ENCODE data around the gene ATP13A5.

The ATP13A5 gene

DNA sequence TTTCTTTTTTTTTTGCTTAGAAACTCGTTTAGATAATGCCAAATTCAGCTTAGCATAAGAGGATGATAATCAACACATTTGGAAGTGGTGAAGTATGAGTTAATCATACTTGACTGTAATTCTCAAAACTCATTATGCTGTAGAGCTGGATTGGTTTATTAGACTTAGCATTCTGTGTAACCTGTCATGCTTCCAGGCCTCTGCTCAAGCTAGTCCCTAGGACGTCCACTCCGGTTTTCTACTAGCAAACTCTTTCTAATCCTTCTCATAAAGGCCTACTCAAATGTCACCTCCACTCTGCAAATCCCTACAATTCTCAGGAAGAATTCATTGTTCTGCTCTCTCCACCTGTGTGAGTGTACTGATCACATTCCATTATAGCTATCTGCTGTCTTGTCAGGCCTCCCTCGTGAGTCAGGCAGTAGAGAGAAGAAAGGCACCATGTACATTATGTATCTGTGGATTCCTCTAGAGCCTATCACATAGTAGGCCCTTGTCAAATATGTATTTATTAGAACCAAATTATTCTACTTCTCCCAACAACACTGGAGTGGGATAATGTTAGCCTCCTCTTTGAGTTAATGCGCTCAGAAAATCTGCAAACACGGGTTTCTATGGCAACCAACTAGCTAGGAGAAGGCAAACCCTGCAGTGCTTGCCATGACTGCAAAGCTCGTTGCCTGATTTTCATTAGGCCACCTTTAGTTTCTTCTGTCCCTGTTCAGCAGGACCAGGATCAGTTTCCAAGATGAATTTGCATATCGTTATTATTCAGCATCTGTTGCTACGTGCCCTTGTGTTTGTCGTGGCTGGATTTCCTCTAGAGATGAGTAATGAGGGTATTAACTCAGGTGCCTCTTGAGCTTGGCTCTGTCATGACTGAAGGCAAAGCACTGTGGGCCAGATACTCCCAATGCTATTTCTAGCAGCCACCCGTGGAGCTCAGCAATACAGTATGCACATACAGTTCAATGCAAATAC, 30.7 kb downstream of the ATP13A5 start:
- Histone ChIP-seq H3K36me3 (ENCODE audit: control insufficient read depth, insufficient read depth, low read length) (no peaks in the 10 kb centered on the region), H3K27me3 (ENCODE audit: control insufficient read depth, insufficient read depth, low read length, poor library complexity, severe bottlenecking) (no peaks in the 10 kb centered on the region), H3K27ac (ENCODE audit: insufficient read depth, low read depth, low read length, poor library complexity, severe bottlenecking) (no peak overlapping the region), H3K4me3 (ENCODE audit: insufficient read depth, low read depth, low read length) (no peak overlapping the region), H3K9me3 (ENCODE audit: control insufficient read depth, low read length) (no peaks in the 10 kb centered on the region), H3K4me1 (ENCODE audit: control insufficient read depth, insufficient read depth, low read length) (peaks cover 12% of the 10 kb centered on the region)
- 50 to 56% methylated on average over 10 to 11 of the region's 11 CpGs for WGBS, 2 experiments

DNA sequence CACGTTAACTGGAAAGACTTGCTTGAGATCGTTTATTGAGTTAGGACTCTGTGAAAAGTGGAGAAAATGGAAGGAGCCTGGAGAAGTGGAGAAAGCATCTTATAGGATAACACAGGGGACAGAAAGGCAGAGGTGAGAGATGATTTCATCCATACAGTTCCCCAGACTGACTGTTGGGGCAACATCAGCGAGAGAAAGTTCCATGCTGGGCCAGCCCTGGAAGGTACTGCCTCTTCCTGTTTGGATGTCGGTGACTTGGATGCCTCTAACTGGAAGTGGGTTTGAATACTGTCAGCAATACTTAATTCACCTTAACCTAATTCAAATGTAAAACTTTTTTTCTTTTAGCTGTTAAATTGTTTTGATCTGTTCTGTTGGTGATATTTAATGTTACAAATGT, 32.3 kb downstream of the ATP13A5 start:
- no peaks in the 10 kb centered on the region for H3K36me3 ChIP-seq (ENCODE audit: control insufficient read depth, insufficient read depth, low read length)
- H3K4me1 ChIP-seq (ENCODE audit: control insufficient read depth, insufficient read depth, low read length) = peaks cover 12% of the 10 kb centered on the region
- whole genome bisulfite sequencing, 2 experiments = 77 to 88% methylated on average over 4 of the region's 4 CpGs
- no peaks in the 10 kb centered on the region for H3K27me3 ChIP-seq (ENCODE audit: control insufficient read depth, insufficient read depth, low read length, poor library complexity, severe bottlenecking)
- H3K4me3 ChIP-seq (ENCODE audit: insufficient read depth, low read depth, low read length) = no peak overlapping the region
- H3K27ac ChIP-seq (ENCODE audit: insufficient read depth, low read depth, low read length, poor library complexity, severe bottlenecking) = no peak overlapping the region
- H3K9me3 ChIP-seq (ENCODE audit: control insufficient read depth, low read length) = no peaks in the 10 kb centered on the region

DNA sequence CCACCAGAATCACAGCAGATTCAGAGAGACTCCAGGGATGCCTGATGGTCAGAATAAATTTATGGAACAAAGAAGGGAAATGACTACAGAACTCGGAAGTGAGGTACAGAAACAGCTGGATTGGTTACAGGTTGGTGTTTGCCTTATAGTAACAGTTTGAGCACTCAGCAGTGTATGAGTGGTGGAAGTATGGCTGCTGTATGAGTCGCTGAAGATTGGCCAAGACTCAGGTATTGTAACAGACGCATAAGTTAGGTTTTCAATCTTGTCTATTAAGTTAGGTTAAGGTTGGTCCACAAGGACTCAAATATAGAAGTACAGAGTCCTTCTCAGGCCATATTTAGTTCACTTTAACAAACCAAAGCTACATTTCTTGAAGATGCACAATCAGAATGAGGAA, 33.1 kb downstream of the ATP13A5 start:
- Histone ChIP-seq H3K36me3 (ENCODE audit: control insufficient read depth, insufficient read depth, low read length) (no peaks in the 10 kb centered on the region), H3K9me3 (ENCODE audit: control insufficient read depth, low read length) (no peaks in the 10 kb centered on the region), H3K27me3 (ENCODE audit: control insufficient read depth, insufficient read depth, low read length, poor library complexity, severe bottlenecking) (no peaks in the 10 kb centered on the region), H3K4me3 (ENCODE audit: insufficient read depth, low read depth, low read length) (no peak overlapping the region), H3K27ac (ENCODE audit: insufficient read depth, low read depth, low read length, poor library complexity, severe bottlenecking) (no peak overlapping the region), H3K4me1 (ENCODE audit: control insufficient read depth, insufficient read depth, low read length) (peaks cover 12% of the 10 kb centered on the region)
- 92 to 95% methylated on average over 3 of the region's 3 CpGs for WGBS, 2 experiments

DNA sequence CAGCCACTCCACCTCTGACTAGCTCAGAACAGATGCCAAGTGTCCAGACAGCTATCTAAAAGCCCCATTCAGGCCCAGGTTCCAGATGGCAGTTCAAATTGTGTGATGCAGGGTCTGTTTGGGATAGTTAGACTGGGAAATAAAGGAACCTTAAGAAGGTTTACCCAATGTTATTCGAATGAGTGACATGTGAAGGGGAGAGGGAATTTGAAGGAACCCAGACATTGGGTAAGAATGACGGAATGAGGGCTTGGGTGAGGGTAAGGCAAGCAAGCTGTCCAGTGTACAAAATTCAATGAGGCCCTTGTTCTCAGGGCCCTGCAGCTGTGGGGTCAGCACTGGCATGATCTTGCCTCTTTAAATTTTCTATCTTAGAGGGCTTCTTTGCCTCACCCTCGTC, 34.1 kb downstream of the ATP13A5 start:
- no peaks in the 10 kb centered on the region for H3K36me3 ChIP-seq (ENCODE audit: control insufficient read depth, insufficient read depth, low read length)
- H3K4me3 ChIP-seq (ENCODE audit: insufficient read depth, low read depth, low read length) = no peak overlapping the region
- H3K27me3 ChIP-seq (ENCODE audit: control insufficient read depth, insufficient read depth, low read length, poor library complexity, severe bottlenecking) = no peaks in the 10 kb centered on the region
- peaks cover 12% of the 10 kb centered on the region for H3K4me1 ChIP-seq (ENCODE audit: control insufficient read depth, insufficient read depth, low read length)
- no peak overlapping the region for H3K27ac ChIP-seq (ENCODE audit: insufficient read depth, low read depth, low read length, poor library complexity, severe bottlenecking)
- 61% methylated on average over 3 of the region's 3 CpGs for WGBS, 2 experiments
- H3K9me3 ChIP-seq (ENCODE audit: control insufficient read depth, low read length) = no peaks in the 10 kb centered on the region

- Histone ChIP-seq H3K4me1 (ENCODE audit: control insufficient read depth, insufficient read depth, low read length) (peaks cover 12% of the 10 kb centered on the region), H3K27me3 (ENCODE audit: control insufficient read depth, insufficient read depth, low read length, poor library complexity, severe bottlenecking) (no peaks in the 10 kb centered on the region), H3K36me3 (ENCODE audit: control insufficient read depth, insufficient read depth, low read length) (no peaks in the 10 kb centered on the region), H3K27ac (ENCODE audit: insufficient read depth, low read depth, low read length, poor library complexity, severe bottlenecking) (no peak overlapping the region), H3K9me3 (ENCODE audit: control insufficient read depth, low read length) (no peaks in the 10 kb centered on the region), H3K4me3 (ENCODE audit: insufficient read depth, low read depth, low read length) (no peak overlapping the region)
- 91 to 94% methylated on average over 4 of the region's 4 CpGs for WGBS, 2 experiments
Observed at GRCh38 chr3:193343726-193344222, 34.8 kb downstream of the ATP13A5 start.

GRCh38 chr3:193342551-193342950, 36.0 kb downstream of the ATP13A5 start:
- H3K27me3 ChIP-seq (ENCODE audit: control insufficient read depth, insufficient read depth, low read length, poor library complexity, severe bottlenecking) = no peaks in the 10 kb centered on the region
- H3K9me3 ChIP-seq (ENCODE audit: control insufficient read depth, low read length) = no peaks in the 10 kb centered on the region
- no peaks in the 10 kb centered on the region for H3K4me1 ChIP-seq (ENCODE audit: control insufficient read depth, insufficient read depth, low read length)
- H3K27ac ChIP-seq (ENCODE audit: insufficient read depth, low read depth, low read length, poor library complexity, severe bottlenecking) = no peak overlapping the region
- 86 to 92% methylated on average over 2 of the region's 2 CpGs for WGBS, 2 experiments
- no peaks in the 10 kb centered on the region for H3K36me3 ChIP-seq (ENCODE audit: control insufficient read depth, insufficient read depth, low read length)
- no peak overlapping the region for H3K4me3 ChIP-seq (ENCODE audit: insufficient read depth, low read depth, low read length)

GRCh38 chr3:193335031-193335430, 43.5 kb downstream of the ATP13A5 start:
- no peaks in the 10 kb centered on the region for H3K36me3 ChIP-seq (ENCODE audit: control insufficient read depth, insufficient read depth, low read length)
- no peak overlapping the region for H3K27ac ChIP-seq (ENCODE audit: insufficient read depth, low read depth, low read length, poor library complexity, severe bottlenecking)
- H3K4me3 ChIP-seq (ENCODE audit: insufficient read depth, low read depth, low read length) = no peak overlapping the region
- no peaks in the 10 kb centered on the region for H3K27me3 ChIP-seq (ENCODE audit: control insufficient read depth, insufficient read depth, low read length, poor library complexity, severe bottlenecking)
- 100% methylated on average over 1 of the region's 1 CpG for WGBS, 2 experiments
- no peaks in the 10 kb centered on the region for H3K9me3 ChIP-seq (ENCODE audit: control insufficient read depth, low read length)
- no peaks in the 10 kb centered on the region for H3K4me1 ChIP-seq (ENCODE audit: control insufficient read depth, insufficient read depth, low read length)

GRCh38 chr3:193333229-193333628, 45.3 kb downstream of the ATP13A5 start:
- no peak overlapping the region for H3K27ac ChIP-seq (ENCODE audit: insufficient read depth, low read depth, low read length, poor library complexity, severe bottlenecking)
- no peaks in the 10 kb centered on the region for H3K27me3 ChIP-seq (ENCODE audit: control insufficient read depth, insufficient read depth, low read length, poor library complexity, severe bottlenecking)
- no peaks in the 10 kb centered on the region for H3K4me1 ChIP-seq (ENCODE audit: control insufficient read depth, insufficient read depth, low read length)
- no peaks in the 10 kb centered on the region for H3K9me3 ChIP-seq (ENCODE audit: control insufficient read depth, low read length)
- H3K36me3 ChIP-seq (ENCODE audit: control insufficient read depth, insufficient read depth, low read length) = no peaks in the 10 kb centered on the region
- H3K4me3 ChIP-seq (ENCODE audit: insufficient read depth, low read depth, low read length) = no peak overlapping the region
- WGBS, 2 experiments = 100% methylated on average over 1 of the region's 1 CpG

- H3K4me3 ChIP-seq (ENCODE audit: insufficient read depth, low read depth, low read length) = no peak overlapping the region
- 90 to 94% methylated on average over 3 of the region's 3 CpGs for WGBS, 2 experiments
Observed at GRCh38 chr3:193330555-193331204, 47.9 kb downstream of the ATP13A5 start.

DNA sequence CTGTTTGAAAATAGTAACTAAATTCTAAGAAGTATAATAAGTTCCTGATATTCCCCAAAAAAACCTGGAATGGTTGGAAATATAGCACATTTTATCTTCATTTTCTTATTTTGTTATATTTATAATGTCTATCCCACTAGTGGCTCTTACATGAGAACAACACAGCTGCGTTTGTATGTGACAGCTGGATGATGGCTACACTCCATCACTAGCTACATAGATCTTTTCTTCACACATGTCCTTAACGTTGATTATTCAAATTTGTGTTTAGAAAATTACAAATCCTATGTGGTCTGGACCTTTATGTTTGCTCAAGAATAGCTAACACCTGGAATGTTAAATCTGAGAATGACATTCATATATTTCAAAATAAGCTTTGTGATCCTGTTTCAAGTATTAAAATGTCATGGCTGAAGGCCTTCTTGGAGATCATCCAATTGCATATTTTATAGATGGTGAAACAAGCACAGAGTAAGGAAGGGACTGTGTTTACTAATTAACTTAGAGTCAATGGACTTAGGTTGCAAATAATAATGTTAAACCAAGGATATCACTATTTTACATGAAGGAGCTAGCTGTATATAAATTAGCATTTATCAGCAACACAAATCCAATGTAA, 60.8 kb downstream of the ATP13A5 start:
- no peaks in the 10 kb centered on the region for H3K4me1 ChIP-seq (ENCODE audit: control insufficient read depth, insufficient read depth, low read length)
- H3K27ac ChIP-seq (ENCODE audit: insufficient read depth, low read depth, low read length, poor library complexity, severe bottlenecking) = no peak overlapping the region
- WGBS, 2 experiments = 94 to 100% methylated on average over 1 to 2 of the region's 2 CpGs
- no peak overlapping the region for H3K4me3 ChIP-seq (ENCODE audit: insufficient read depth, low read depth, low read length)
- H3K27me3 ChIP-seq (ENCODE audit: control insufficient read depth, insufficient read depth, low read length, poor library complexity, severe bottlenecking) = no peaks in the 10 kb centered on the region
- no peaks in the 10 kb centered on the region for H3K9me3 ChIP-seq (ENCODE audit: control insufficient read depth, low read length)
- no peaks in the 10 kb centered on the region for H3K36me3 ChIP-seq (ENCODE audit: control insufficient read depth, insufficient read depth, low read length)

More at GRCh38 chr3:193330555-193331204, 47.9 kb downstream of the ATP13A5 start:
- Histone ChIP-seq H3K9me3 (ENCODE audit: control insufficient read depth, low read length) (no peaks in the 10 kb centered on the region), H3K27me3 (ENCODE audit: control insufficient read depth, insufficient read depth, low read length, poor library complexity, severe bottlenecking) (no peaks in the 10 kb centered on the region), H3K4me1 (ENCODE audit: control insufficient read depth, insufficient read depth, low read length) (no peaks in the 10 kb centered on the region), H3K27ac (ENCODE audit: insufficient read depth, low read depth, low read length, poor library complexity, severe bottlenecking) (no peak overlapping the region), H3K36me3 (ENCODE audit: control insufficient read depth, insufficient read depth, low read length) (no peaks in the 10 kb centered on the region)
